ENCODE data around the gene NPW. TPM values are rescaled to one million over a fixed set of nuclear protein-coding genes. Genes with fewer than 3 reads are reported as not detected.

Gene NPW
- total and polyA plus RNA-seq, 8 donors, result 0.94 to 5.4 (median 2.7) TPM

- TF ChIP-seq, protein P1, sequence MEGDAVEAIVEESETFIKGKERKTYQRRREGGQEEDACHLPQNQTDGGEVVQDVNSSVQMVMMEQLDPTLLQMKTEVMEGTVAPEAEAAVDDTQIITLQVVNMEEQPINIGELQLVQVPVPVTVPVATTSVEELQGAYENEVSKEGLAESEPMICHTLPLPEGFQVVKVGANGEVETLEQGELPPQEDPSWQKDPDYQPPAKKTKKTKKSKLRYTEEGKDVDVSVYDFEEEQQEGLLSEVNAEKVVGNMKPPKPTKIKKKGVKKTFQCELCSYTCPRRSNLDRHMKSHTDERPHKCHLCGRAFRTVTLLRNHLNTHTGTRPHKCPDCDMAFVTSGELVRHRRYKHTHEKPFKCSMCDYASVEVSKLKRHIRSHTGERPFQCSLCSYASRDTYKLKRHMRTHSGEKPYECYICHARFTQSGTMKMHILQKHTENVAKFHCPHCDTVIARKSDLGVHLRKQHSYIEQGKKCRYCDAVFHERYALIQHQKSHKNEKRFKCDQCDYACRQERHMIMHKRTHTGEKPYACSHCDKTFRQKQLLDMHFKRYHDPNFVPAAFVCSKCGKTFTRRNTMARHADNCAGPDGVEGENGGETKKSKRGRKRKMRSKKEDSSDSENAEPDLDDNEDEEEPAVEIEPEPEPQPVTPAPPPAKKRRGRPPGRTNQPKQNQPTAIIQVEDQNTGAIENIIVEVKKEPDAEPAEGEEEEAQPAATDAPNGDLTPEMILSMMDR (IDR thresholded peaks at IDR 0.05), result no peak
- Histone ChIP-seq H3K27me3 (no peaks in the 10 kb centered on the region), H3K4me3 (peak overlapping the region in 1 of 2 donors; percentile 44), H3K9me3 (no peaks in the 10 kb centered on the region), H3K36me3 (peaks cover 0 to 21% of the 10 kb centered on the region in 2 donors), H3K27ac (peak overlapping the region; percentile 85 to 94), H3K4me1 (peaks cover 76 to 93% of the 10 kb centered on the region in 2 donors)
- no peak for ATAC-seq
- intact Hi-C loops (cut with DNase I), result no loop called here
- peak in 1 of 4 donors; percentile 75 for DNase-seq
These were observed 16.8 kb downstream of the NPW start for GRCh38 chr16:2036200-2036966.

DNA sequence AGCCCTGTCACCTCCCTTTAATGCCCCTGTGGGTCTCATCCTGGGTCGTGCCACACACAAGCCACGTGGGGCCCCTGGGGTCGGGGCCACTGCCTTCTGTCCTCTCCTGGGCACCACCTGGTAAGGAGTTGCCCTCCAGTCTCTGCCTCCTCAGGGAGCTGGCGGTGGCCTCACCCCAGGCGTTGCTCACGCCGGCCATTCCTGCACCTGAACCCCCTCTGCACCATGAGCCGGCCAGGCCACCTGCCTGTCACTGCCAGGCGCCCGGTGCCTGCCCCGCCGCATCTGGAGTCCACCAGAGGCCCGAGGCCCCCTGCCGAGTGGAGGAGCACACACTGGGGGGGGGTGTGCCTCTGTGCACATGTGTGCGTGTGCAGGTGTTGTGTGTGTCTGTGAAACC, 17.5 kb downstream of the NPW start:
- H3K27me3 ChIP-seq, result no peaks in the 10 kb centered on the region
- peaks cover 76 to 93% of the 10 kb centered on the region in 2 donors for H3K4me1 ChIP-seq
- peak overlapping the region in 1 of 2 donors; percentile 44 for H3K4me3 ChIP-seq
- intact Hi-C loops (cut with DNase I), result no loop called here
- TF ChIP-seq, protein P1 (IDR thresholded peaks at IDR 0.05), result no peak
- no peak for ATAC-seq
- DNase-seq, result peak in 1 of 4 donors; percentile 72
- H3K27ac ChIP-seq, result peak overlapping the region; percentile 85 to 94
- H3K36me3 ChIP-seq, result peaks cover 0 to 21% of the 10 kb centered on the region in 2 donors
- no peaks in the 10 kb centered on the region for H3K9me3 ChIP-seq

- intact Hi-C loops (cut with DNase I), result no loop called here
- Histone ChIP-seq H3K9me3 (no peaks in the 10 kb centered on the region), H3K36me3 (peaks cover 0 to 21% of the 10 kb centered on the region in 2 donors), H3K27ac (peak overlapping the region; percentile 78 to 85), H3K4me3 (peak overlapping the region in 1 of 2 donors; percentile 44), H3K27me3 (no peaks in the 10 kb centered on the region), H3K4me1 (peaks cover 76 to 92% of the 10 kb centered on the region in 2 donors)
- DNase-seq, result peak in 2 of 4 donors; percentile 65 to 77
- ATAC-seq, result no peak
- TF ChIP-seq, protein P1 (IDR thresholded peaks at IDR 0.05), result no peak
These were observed 18.2 kb downstream of the NPW start for GRCh38 chr16:2037647-2038381.

- intact Hi-C loops (cut with DNase I), result no loop called here
- Histone ChIP-seq H3K4me1 (peaks cover 75 to 92% of the 10 kb centered on the region in 2 donors), H3K36me3 (peaks cover 0 to 21% of the 10 kb centered on the region in 2 donors), H3K27ac (peak overlapping the region; percentile 81 to 85), H3K9me3 (no peaks in the 10 kb centered on the region), H3K4me3 (no peak overlapping the region), H3K27me3 (no peaks in the 10 kb centered on the region)
- ATAC-seq (no peak), DNase-seq (peak in 3 of 4 donors; percentile 77 to 93 (median 86))
- TF ChIP-seq, protein P1 (IDR thresholded peaks at IDR 0.05), result no peak
These were observed 19.0 kb downstream of the NPW start for GRCh38 chr16:2038382-2039231.

Data from left lung (tissue), 10 donors.